Cardiac muscle cell (in vitro differentiated cells and primary cell): ENCODE data around the gene GAREM1. TPM values are rescaled to one million over a fixed set of nuclear protein-coding genes. Genes with fewer than 3 reads are reported as not detected.

Experiments
- DNase-seq, 2 donors: peaks; one replicate each; pipeline versions ENCODE4 v3.0.0 to v3.0.0-alpha.2; 2010 to 2017; ENCODE audit warnings: low read depth in 1 of 2, low spot score in 1 of 2
- H3K27ac ChIP-seq: fragments of 200-600 bp; sonication (generic); 2 replicates; pipeline ENCODE4 v1.5.1; 2016
- H3K27me3 ChIP-seq: fragments of 200-600 bp; sonication (generic); 2 replicates; pipeline ENCODE4 v1.6.0; 2016; ENCODE audit warnings: control low read depth
- H3K36me3 ChIP-seq: fragments of 200-600 bp; sonication (generic); 2 replicates; pipeline ENCODE4 v1.5.1; 2016; ENCODE audit warnings: control low read depth
- H3K4me1 ChIP-seq: fragments of 200-600 bp; sonication (generic); 2 replicates; pipeline ENCODE4 v1.8.1; 2017; ENCODE audit warnings: low read depth, mild to moderate bottlenecking, mixed run types
- H3K4me3 ChIP-seq: fragments of 200-600 bp; sonication (generic); 2 replicates; pipeline ENCODE4 v1.5.1; 2016; ENCODE audit warnings: mild to moderate bottlenecking
- H3K9me3 ChIP-seq: fragments of 200-600 bp; sonication (generic); 2 replicates; pipeline ENCODE4 v1.5.1; 2017; ENCODE audit warnings: low read depth, mild to moderate bottlenecking, control low read depth
- polyA plus RNA-seq: library from polyadenylated mRNA; unstranded; fragments of >200 nt; fragmentation: Nextera tagmentation; extraction: Ambion mirVana; gene quantifications from 2 replicates; pipeline ENCODE4 v1.2.1, GENCODE V29; 2016
- total RNA-seq: library from RNA; depleted of rRNA; stranded (reverse); fragments of >200 nt; gene quantifications from 2 replicates; pipeline ENCODE4 v1.2.3, GENCODE V29; 2016
- TF ChIP-seq, protein P1 (sequence below): IDR thresholded peaks from 2 replicates; pipeline ENCODE4 v1.5.1; 2012; ENCODE audit warnings: low read depth, mild to moderate bottlenecking, low read length

Gene GAREM1
- total and polyA plus RNA-seq, 2 experiments from 2014 or later = 14.2 to 17.3 TPM

DNA sequence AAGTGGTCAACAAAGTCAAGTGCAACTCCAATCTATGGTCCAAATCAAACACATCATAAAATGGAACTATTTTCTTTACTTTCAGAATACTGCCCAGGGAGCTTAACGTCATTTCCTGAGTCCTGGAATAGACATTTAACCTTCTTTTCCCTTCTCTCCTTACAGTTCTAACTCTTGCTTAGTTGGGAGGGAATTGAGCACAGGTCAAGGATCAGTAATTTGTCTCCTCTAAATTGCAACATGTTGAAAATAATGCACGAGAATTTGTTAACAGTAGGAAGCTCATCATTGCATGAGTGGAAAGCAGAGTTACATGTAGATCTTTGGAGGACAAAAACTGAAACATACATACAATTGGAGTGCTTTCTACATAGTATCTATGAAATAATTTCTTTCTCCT lies 193.1 kb downstream of the GAREM1 start:
- Histone ChIP-seq H3K27ac (no peak overlapping the region), H3K27me3 (no peaks in the 10 kb centered on the region), H3K4me1 (no peaks in the 10 kb centered on the region), H3K4me3 (no peak overlapping the region), H3K9me3 (no peaks in the 10 kb centered on the region), H3K36me3 (no peaks in the 10 kb centered on the region)
- DNase-seq = no peak
- TF ChIP-seq, protein P1, sequence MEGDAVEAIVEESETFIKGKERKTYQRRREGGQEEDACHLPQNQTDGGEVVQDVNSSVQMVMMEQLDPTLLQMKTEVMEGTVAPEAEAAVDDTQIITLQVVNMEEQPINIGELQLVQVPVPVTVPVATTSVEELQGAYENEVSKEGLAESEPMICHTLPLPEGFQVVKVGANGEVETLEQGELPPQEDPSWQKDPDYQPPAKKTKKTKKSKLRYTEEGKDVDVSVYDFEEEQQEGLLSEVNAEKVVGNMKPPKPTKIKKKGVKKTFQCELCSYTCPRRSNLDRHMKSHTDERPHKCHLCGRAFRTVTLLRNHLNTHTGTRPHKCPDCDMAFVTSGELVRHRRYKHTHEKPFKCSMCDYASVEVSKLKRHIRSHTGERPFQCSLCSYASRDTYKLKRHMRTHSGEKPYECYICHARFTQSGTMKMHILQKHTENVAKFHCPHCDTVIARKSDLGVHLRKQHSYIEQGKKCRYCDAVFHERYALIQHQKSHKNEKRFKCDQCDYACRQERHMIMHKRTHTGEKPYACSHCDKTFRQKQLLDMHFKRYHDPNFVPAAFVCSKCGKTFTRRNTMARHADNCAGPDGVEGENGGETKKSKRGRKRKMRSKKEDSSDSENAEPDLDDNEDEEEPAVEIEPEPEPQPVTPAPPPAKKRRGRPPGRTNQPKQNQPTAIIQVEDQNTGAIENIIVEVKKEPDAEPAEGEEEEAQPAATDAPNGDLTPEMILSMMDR = no peak

DNA sequence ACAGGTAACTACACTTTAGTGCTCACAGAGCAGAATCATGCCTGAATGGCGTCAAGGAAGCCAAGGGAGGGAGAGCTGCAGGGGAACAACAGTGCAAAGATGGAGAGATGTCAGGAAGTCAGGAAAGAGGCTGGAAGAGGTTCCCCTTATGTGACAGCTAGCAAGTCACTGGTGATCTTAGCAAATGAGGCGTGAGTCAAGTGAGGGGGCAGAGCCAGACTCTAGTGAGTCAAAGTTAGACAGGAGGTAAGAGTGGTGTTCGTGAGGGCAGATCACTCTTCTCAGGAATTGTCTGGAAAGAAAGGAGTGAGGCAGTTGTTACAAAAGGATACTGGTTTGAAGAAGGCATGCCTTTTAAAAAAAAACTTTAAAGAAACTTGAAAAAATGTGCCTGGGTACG lies 193.8 kb downstream of the GAREM1 start:
- no peak for DNase-seq
- H3K36me3 ChIP-seq = no peaks in the 10 kb centered on the region
- H3K9me3 ChIP-seq = no peaks in the 10 kb centered on the region
- no peak overlapping the region for H3K27ac ChIP-seq
- TF ChIP-seq, protein P1 = no peak
- H3K4me3 ChIP-seq = no peak overlapping the region
- H3K27me3 ChIP-seq = no peaks in the 10 kb centered on the region
- H3K4me1 ChIP-seq = no peaks in the 10 kb centered on the region

DNA sequence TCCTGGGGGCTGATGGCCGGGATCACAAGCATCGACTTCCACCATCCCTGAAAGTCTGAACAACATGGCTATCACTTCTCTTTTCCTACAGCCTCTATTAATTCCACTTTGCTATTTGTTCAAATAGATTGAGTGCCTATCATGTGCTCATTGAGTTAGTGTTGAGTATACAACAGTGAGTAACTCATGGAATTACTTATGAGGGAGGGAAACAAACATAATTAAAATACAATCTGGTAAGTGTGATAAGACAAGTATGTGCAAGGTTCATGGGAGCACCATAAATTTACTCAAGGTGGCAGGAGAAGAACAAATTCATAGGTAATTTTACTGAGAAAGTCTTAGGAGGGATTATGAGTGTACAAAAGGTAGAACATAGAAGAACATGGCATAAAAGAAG lies 194.4 kb downstream of the GAREM1 start:
- Histone ChIP-seq H3K4me1 (no peaks in the 10 kb centered on the region), H3K27ac (no peak overlapping the region)
- TF ChIP-seq, protein P1 = no peak

DNA sequence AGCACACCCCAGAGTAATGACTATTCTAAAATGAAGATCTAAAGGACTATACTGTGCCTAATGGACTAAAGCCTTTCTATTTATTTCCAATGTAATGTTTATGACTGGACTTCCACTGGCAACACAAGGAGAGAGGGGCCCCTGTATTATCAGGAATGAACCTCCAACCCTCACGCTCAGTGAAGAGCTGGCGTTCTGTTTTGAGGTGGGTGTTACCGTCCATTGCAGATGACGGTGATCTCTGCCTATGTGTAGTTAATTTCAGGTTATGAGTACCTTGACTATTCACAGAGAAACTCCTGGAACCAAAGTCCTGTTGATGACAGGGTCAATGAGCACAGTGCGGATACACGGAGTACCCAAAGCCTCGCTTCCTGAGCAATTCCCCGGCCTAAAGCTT lies 195.5 kb downstream of the GAREM1 start:
- H3K4me1 ChIP-seq = no peaks in the 10 kb centered on the region
- H3K4me3 ChIP-seq = no peak overlapping the region
- no peaks in the 10 kb centered on the region for H3K9me3 ChIP-seq
- TF ChIP-seq, protein P1 = no peak
- no peaks in the 10 kb centered on the region for H3K36me3 ChIP-seq
- no peak for DNase-seq
- no peak overlapping the region for H3K27ac ChIP-seq
- H3K27me3 ChIP-seq = no peaks in the 10 kb centered on the region

More for the DNA sequence above, 194.4 kb downstream of the GAREM1 start:
- Histone ChIP-seq H3K9me3 (no peaks in the 10 kb centered on the region), H3K36me3 (no peaks in the 10 kb centered on the region), H3K4me3 (no peak overlapping the region), H3K27me3 (no peaks in the 10 kb centered on the region)
- no peak for DNase-seq

DNA sequence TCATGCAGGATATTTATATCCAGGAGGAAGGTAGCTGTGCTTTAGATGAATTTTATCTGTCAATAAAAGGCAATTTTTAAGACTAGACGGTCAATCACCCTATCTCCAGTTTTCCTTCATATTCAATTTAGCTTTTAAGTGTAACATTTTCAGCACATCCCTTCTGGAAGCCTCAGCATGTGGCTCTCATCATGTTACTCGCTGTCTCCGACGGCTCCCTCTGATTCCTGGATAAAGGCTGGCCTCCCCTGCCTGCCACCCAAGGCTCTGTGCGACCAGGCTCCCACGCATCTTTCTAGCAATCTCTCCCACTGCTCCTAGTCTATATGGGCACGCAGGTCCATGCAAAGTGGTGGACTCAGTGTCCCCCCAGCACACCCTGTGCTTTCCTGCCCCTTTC lies 196.4 kb downstream of the GAREM1 start:
- Histone ChIP-seq H3K4me3 (no peak overlapping the region), H3K9me3 (no peaks in the 10 kb centered on the region), H3K36me3 (no peaks in the 10 kb centered on the region), H3K27ac (no peak overlapping the region), H3K27me3 (no peaks in the 10 kb centered on the region), H3K4me1 (no peaks in the 10 kb centered on the region)
- DNase-seq = no peak
- TF ChIP-seq, protein P1 = no peak
